HepG2 (cell line): ENCODE measurements around the gene IL17RA. TPM values are rescaled to one million over a fixed set of nuclear protein-coding genes. Genes with fewer than 3 reads are reported as not detected.

Experiments used
- ETV5 ChIP-seq: IDR thresholded peaks from 2 replicates; pipeline ENCODE4 v1.6.1; 2018; ENCODE audit warnings: missing biosample characterization, missing genetic modification reagents, inconsistent platforms, borderline replicate concordance
- HNF4G ChIP-seq, 2 experiments: sonication (generic) in 1 of 2; formaldehyde crosslinking in 1 of 2; IDR thresholded peaks; 2 replicates each; pipeline versions ENCODE4 v1.4.0 to v1.6.1; 2011 to 2020; ENCODE audit warnings: borderline replicate concordance in 2 of 2, low read depth in 2 of 2, mild to moderate bottlenecking in 2 of 2, low read length in 1 of 2, missing genetic modification reagents in 1 of 2, moderate library complexity in 1 of 2
- NAIF1 ChIP-seq: sonication (generic); formaldehyde crosslinking; IDR thresholded peaks from 2 replicates; pipeline ENCODE4 v1.5.0; 2020; ENCODE audit warnings: mild to moderate bottlenecking, missing genetic modification reagents, borderline replicate concordance
- SIN3A ChIP-seq: IDR thresholded peaks from 2 replicates; pipeline ENCODE4 v1.6.1; 2011; ENCODE audit warnings: low read depth, mild to moderate bottlenecking, control low read depth, low read length, borderline replicate concordance
- SRY ChIP-seq: sonication (generic); formaldehyde crosslinking; IDR thresholded peaks from 2 replicates; pipeline ENCODE4 v1.8.0; 2022; ENCODE audit warnings: mild to moderate bottlenecking, missing genetic modification reagents
- TFAP4 ChIP-seq: sonication (generic); IDR thresholded peaks from 2 replicates; pipeline ENCODE4 v1.6.1; 2016; ENCODE audit warnings: low read depth, borderline replicate concordance
- THAP7 ChIP-seq: sonication (generic); formaldehyde crosslinking; IDR thresholded peaks from 2 replicates; pipeline ENCODE4 v1.8.1; 2023; ENCODE audit warnings: mild to moderate bottlenecking, missing genetic modification reagents
- TMF1 ChIP-seq: sonication (generic); formaldehyde crosslinking; IDR thresholded peaks from 2 replicates; pipeline ENCODE4 v1.8.1; 2022; ENCODE audit warnings: low read depth, missing genetic modification reagents
- ZBTB7A ChIP-seq: sonication (generic); formaldehyde crosslinking; IDR thresholded peaks from 2 replicates; pipeline ENCODE4 v1.8.0; 2022; ENCODE audit warnings: mild to moderate bottlenecking, missing genetic modification reagents
- ZFP36 ChIP-seq: fragments of 150-350 bp; IDR thresholded peaks from 2 replicates; pipeline ENCODE4 v1.6.1; 2018; ENCODE audit warnings: borderline replicate concordance, low read length, low read depth; ENCODE audit not compliant: partially characterized antibody
- ZNF12 ChIP-seq: sonication (generic); formaldehyde crosslinking; IDR thresholded peaks from 2 replicates; pipeline ENCODE4 v1.5.0; 2020; ENCODE audit warnings: missing genetic modification reagents
- ZNF550 ChIP-seq: sonication (generic); formaldehyde crosslinking; IDR thresholded peaks from 2 replicates; pipeline ENCODE4 v1.4.0; 2020; ENCODE audit warnings: mild to moderate bottlenecking, missing genetic modification reagents, borderline replicate concordance
- ZNF678 ChIP-seq: sonication (generic); formaldehyde crosslinking; IDR thresholded peaks from 2 replicates; pipeline ENCODE4 v1.4.0; 2020; ENCODE audit warnings: mild to moderate bottlenecking, missing genetic modification reagents
- ZNF773 ChIP-seq: sonication (generic); formaldehyde crosslinking; IDR thresholded peaks from 2 replicates; pipeline ENCODE4 v1.4.0; 2020; ENCODE audit warnings: missing genetic modification reagents, borderline replicate concordance
- polyA plus RNA-seq, 8 experiments: library from polyadenylated mRNA; depleted of rRNA in 3 of 8; stranded (reverse) in 7 of 8; unstranded in 1 of 8; fragments of >200 nt; fragmentation: Illumina TruSeq in 4 of 8; extraction: Trizol in 4 of 8; gene quantifications; 2 replicates each; pipeline versions ENCODE4 v1.2.1 to v1.2.3, GENCODE V29; 2011 to 2016; ENCODE audit warnings: low read depth in 4 of 8, missing spikeins in 1 of 8, mixed read lengths in 1 of 8; ENCODE audit not compliant: insufficient read depth in 1 of 8
- total RNA-seq, 5 experiments: library from RNA; depleted of rRNA; stranded (reverse); fragments of >200 nt; fragmentation: Illumina TruSeq; extraction: Trizol; gene quantifications; 2 replicates each; pipeline ENCODE4 v1.2.3, GENCODE V29; 2016; ENCODE audit warnings: low read depth in 1 of 5
- TF ChIP-seq, protein P1 (sequence below): sonication (generic); formaldehyde crosslinking; IDR thresholded peaks from 2 replicates; pipeline ENCODE4 v1.4.0; 2020; ENCODE audit warnings: missing genetic modification reagents, borderline replicate concordance
- TF ChIP-seq, protein P2 (sequence below): sonication (generic); formaldehyde crosslinking; IDR thresholded peaks from 2 replicates; pipeline ENCODE4 v1.4.0; 2020; ENCODE audit warnings: missing genetic modification reagents
- TF ChIP-seq, protein P3 (sequence below): sonication (generic); formaldehyde crosslinking; IDR thresholded peaks from 2 replicates; pipeline ENCODE4 v1.9.0; 2021; ENCODE audit warnings: missing genetic modification reagents, mild to moderate bottlenecking, borderline replicate concordance
- TF ChIP-seq, protein P4 (sequence below): sonication (generic); formaldehyde crosslinking; IDR thresholded peaks from 2 replicates; pipeline ENCODE4 v1.4.0; 2020; ENCODE audit warnings: missing genetic modification reagents

Gene IL17RA
- total and polyA plus RNA-seq, 2 of the 13 experiments (the other 11 are each of a cell fraction or from before 2014, with no cell fraction given) = 2.5 to 8.2 TPM

- TF ChIP-seq TMF1 (CRISPR knock-in tag) (0 out of 2 replicates have a peak, but pooled peaks have one; percentile 33), ZBTB7A (CRISPR knock-in tag) (peak; percentile 60; the same call in 1 of the 2 replicates), SRY (CRISPR knock-in tag) (peak; percentile 73; the same call in 1 of the 2 replicates), SIN3A (no peak), ZFP36 (no peak), ZNF550 (CRISPR knock-in tag) (no peak), TFAP4 (no peak), ZNF773 (CRISPR knock-in tag) (peak; percentile 69; the same call in 1 of the 2 replicates), THAP7 (CRISPR knock-in tag) (no peak), HNF4G (IDR thresholded peaks at IDR 0.05; ENCODE audit: borderline replicate concordance, low read depth, low read length) (no peak), HNF4G (CRISPR knock-in tag; IDR thresholded peaks at IDR 0.05; ENCODE audit: borderline replicate concordance, low read depth) (no peak), ETV5 (CRISPR knock-in tag) (no peak), NAIF1 (CRISPR knock-in tag) (no peak), ZNF678 (CRISPR knock-in tag) (no peak), ZNF12 (CRISPR knock-in tag) (0 out of 2 replicates have a peak, but pooled peaks have one; percentile 19)
- TF ChIP-seq, protein P1, sequence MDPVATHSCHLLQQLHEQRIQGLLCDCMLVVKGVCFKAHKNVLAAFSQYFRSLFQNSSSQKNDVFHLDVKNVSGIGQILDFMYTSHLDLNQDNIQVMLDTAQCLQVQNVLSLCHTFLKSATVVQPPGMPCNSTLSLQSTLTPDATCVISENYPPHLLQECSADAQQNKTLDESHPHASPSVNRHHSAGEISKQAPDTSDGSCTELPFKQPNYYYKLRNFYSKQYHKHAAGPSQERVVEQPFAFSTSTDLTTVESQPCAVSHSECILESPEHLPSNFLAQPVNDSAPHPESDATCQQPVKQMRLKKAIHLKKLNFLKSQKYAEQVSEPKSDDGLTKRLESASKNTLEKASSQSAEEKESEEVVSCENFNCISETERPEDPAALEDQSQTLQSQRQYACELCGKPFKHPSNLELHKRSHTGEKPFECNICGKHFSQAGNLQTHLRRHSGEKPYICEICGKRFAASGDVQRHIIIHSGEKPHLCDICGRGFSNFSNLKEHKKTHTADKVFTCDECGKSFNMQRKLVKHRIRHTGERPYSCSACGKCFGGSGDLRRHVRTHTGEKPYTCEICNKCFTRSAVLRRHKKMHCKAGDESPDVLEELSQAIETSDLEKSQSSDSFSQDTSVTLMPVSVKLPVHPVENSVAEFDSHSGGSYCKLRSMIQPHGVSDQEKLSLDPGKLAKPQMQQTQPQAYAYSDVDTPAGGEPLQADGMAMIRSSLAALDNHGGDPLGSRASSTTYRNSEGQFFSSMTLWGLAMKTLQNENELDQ (CRISPR knock-in tag) = peak; percentile 73; the same call in 1 of the 2 replicates
- TF ChIP-seq, protein P2, sequence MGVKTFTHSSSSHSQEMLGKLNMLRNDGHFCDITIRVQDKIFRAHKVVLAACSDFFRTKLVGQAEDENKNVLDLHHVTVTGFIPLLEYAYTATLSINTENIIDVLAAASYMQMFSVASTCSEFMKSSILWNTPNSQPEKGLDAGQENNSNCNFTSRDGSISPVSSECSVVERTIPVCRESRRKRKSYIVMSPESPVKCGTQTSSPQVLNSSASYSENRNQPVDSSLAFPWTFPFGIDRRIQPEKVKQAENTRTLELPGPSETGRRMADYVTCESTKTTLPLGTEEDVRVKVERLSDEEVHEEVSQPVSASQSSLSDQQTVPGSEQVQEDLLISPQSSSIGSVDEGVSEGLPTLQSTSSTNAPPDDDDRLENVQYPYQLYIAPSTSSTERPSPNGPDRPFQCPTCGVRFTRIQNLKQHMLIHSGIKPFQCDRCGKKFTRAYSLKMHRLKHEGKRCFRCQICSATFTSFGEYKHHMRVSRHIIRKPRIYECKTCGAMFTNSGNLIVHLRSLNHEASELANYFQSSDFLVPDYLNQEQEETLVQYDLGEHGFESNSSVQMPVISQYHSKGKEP (CRISPR knock-in tag) = peak; percentile 42; the same call in 1 of the 2 replicates
- TF ChIP-seq, protein P3, sequence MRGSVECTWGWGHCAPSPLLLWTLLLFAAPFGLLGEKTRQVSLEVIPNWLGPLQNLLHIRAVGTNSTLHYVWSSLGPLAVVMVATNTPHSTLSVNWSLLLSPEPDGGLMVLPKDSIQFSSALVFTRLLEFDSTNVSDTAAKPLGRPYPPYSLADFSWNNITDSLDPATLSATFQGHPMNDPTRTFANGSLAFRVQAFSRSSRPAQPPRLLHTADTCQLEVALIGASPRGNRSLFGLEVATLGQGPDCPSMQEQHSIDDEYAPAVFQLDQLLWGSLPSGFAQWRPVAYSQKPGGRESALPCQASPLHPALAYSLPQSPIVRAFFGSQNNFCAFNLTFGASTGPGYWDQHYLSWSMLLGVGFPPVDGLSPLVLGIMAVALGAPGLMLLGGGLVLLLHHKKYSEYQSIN (CRISPR knock-in tag) = no peak
- TF ChIP-seq, protein P4, sequence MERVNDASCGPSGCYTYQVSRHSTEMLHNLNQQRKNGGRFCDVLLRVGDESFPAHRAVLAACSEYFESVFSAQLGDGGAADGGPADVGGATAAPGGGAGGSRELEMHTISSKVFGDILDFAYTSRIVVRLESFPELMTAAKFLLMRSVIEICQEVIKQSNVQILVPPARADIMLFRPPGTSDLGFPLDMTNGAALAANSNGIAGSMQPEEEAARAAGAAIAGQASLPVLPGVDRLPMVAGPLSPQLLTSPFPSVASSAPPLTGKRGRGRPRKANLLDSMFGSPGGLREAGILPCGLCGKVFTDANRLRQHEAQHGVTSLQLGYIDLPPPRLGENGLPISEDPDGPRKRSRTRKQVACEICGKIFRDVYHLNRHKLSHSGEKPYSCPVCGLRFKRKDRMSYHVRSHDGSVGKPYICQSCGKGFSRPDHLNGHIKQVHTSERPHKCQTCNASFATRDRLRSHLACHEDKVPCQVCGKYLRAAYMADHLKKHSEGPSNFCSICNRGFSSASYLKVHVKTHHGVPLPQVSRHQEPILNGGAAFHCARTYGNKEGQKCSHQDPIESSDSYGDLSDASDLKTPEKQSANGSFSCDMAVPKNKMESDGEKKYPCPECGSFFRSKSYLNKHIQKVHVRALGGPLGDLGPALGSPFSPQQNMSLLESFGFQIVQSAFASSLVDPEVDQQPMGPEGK (CRISPR knock-in tag) = peak; percentile 19; the same call in 1 of the 2 replicates
Observed at GRCh38 chr22:17120281-17120680, 35.5 kb downstream of the IL17RA start (continued).
